K562 (cell line): ENCODE data around the gene NUP153. TPM values are rescaled to one million over a fixed set of nuclear protein-coding genes. Genes with fewer than 3 reads are reported as not detected.

ENCODE experiments used
- ATAC-seq: fragments of 200-7000 bp; cut with Tn5 transposase; 3 replicates; pipeline ENCODE4 v1.9.1; 2020; ENCODE audit warnings: moderate library complexity
- BruUV-seq: library from RNA; stranded (reverse); fragments of 400-500 nt; replicated peaks from 2 replicates; lab custom pipeline; 2021; lab: Mats Ljungman, UMichigan
- CTCF ChIA-PET: fragments of 300-600 bp; formaldehyde crosslinking; extraction: SDS; loops from one replicate; lab custom pipeline; 2021; ENCODE audit warnings: low intra/inter-chr PET ratio; lab: Yijun Ruan, JAX
- POLR2A ChIA-PET: fragments of 300-600, 350-650 bp; sonication (Branson Sonifier 250); formaldehyde crosslinking; extraction: SDS; loops from one replicate; lab custom pipeline; 2021; ENCODE audit warnings: antibody characterized with exemption, inconsistent platforms; lab: Yijun Ruan, JAX
- DNase-seq, 4 experiments: peaks; one replicate each; pipeline versions ENCODE4 v3.0.0 to v3.0.0-alpha.2; 2011 to 2018; ENCODE audit warnings: low spot score in 3 of 4, mixed read lengths in 3 of 4; ENCODE audit errors: extremely low read depth in 1 of 4
- FAIRE-seq: peaks from 2 replicates; lab custom pipeline; 2011; peaks lifted over from hg19 to GRCh38; lab: Jason Lieb, UNC
- H2AFZ ChIP-seq: 2 replicates; pipeline ENCODE4 v1.6.0; 2011; ENCODE audit warnings: low read depth, low read length, control low read depth, inconsistent platforms
- H3K27ac ChIP-seq: fragments of 200-600 bp; 3 replicates; pipeline ENCODE4 v1.8.0; 2011; ENCODE audit warnings: low read depth, mild to moderate bottlenecking, control low read depth, inconsistent platforms, low read length, moderate library complexity, mixed read lengths; ENCODE audit errors: extremely low read depth
- H3K27me3 ChIP-seq, 2 experiments: fragments of 300-600 bp in 1 of 2; 2 replicates in 1 of 2; 3 replicates in 1 of 2; pipeline versions ENCODE4 v1.6.0 to v1.8.0; 2011; ENCODE audit warnings: inconsistent platforms in 2 of 2, low read length in 2 of 2, mild to moderate bottlenecking in 1 of 2, mixed read lengths in 1 of 2, moderate library complexity in 1 of 2; ENCODE audit not compliant: control insufficient read depth in 2 of 2, insufficient read depth in 2 of 2
- H3K36me3 ChIP-seq: fragments of 300-600 bp; 3 replicates; pipeline ENCODE4 v1.8.0; 2011; ENCODE audit warnings: mild to moderate bottlenecking, low read length, inconsistent platforms; ENCODE audit not compliant: control insufficient read depth, insufficient read depth
- H3K4me1 ChIP-seq, 2 experiments: fragments of 200-600 bp in 1 of 2; replicated peaks in 1 of 2; 2 replicates in 1 of 2; 3 replicates in 1 of 2; pipeline versions ENCODE4 v1.5.1 to v1.8.0; 2011; ENCODE audit warnings: inconsistent platforms in 2 of 2, low read length in 2 of 2, mild to moderate bottlenecking in 1 of 2, mixed read lengths in 1 of 2, moderate library complexity in 1 of 2; ENCODE audit not compliant: control insufficient read depth in 2 of 2, insufficient read depth in 2 of 2
- H3K4me2 ChIP-seq: 2 replicates; pipeline ENCODE4 v1.6.1; 2011; ENCODE audit warnings: low read length, control low read depth, inconsistent platforms, mixed read lengths; ENCODE audit not compliant: insufficient read depth
- H3K4me3 ChIP-seq: fragments of 200-600 bp; sonication (generic), shearing (Covaris generic); 2 replicates; pipeline ENCODE4 v1.5.1; 2016; ENCODE audit warnings: control low read depth, inconsistent platforms
- H3K79me2 ChIP-seq: fragments of 200-600 bp; 3 replicates; pipeline ENCODE4 v1.8.0; 2011; ENCODE audit warnings: low read length, inconsistent platforms; ENCODE audit not compliant: control insufficient read depth, insufficient read depth
- H3K9ac ChIP-seq, 2 experiments: 2 replicates each; pipeline versions ENCODE4 v1.6.0 to v1.6.1; 2011; ENCODE audit warnings: low read depth in 2 of 2, low read length in 2 of 2, control low read depth in 1 of 2, inconsistent platforms in 1 of 2, mild to moderate bottlenecking in 1 of 2, mixed read lengths in 1 of 2; ENCODE audit not compliant: insufficient read depth in 1 of 2
- H3K9me1 ChIP-seq: one replicate; pipeline ENCODE4 v1.6.0; 2011; ENCODE audit warnings: inconsistent platforms, mild to moderate bottlenecking, low read length, moderate library complexity; ENCODE audit not compliant: control insufficient read depth, insufficient read depth
- H3K9me3 ChIP-seq: replicated peaks from 2 replicates; pipeline ENCODE4 v1.5.1; 2011; ENCODE audit warnings: low read depth, low read length, inconsistent platforms; ENCODE audit not compliant: control insufficient read depth, insufficient read depth
- H4K20me1 ChIP-seq: replicated peaks from 2 replicates; pipeline ENCODE4 v1.6.1; 2011; ENCODE audit warnings: low read length, inconsistent platforms, mixed read lengths; ENCODE audit not compliant: control insufficient read depth, insufficient read depth
- CBFA2T3 ChIP-seq: fragments of 450-650 bp; IDR thresholded peaks from 2 replicates; pipeline ENCODE4 v1.6.1; 2017
- FIP1L1 ChIP-seq: fragments of 200-400 bp; formaldehyde crosslinking; IDR thresholded peaks from 2 replicates; pipeline ENCODE4 v1.6.1; 2018; ENCODE audit warnings: mild to moderate bottlenecking, low read depth, low read length; ENCODE audit not compliant: poor library complexity, severe bottlenecking
- NFATC3 ChIP-seq: fragments of 450-650 bp; IDR thresholded peaks from 2 replicates; pipeline ENCODE4 v1.6.1; 2017; ENCODE audit warnings: mild to moderate bottlenecking
- SRF ChIP-seq, 2 experiments: fragments of 250-450, 450-650 bp in 1 of 2; sonication (Bioruptor Pico) in 1 of 2; sonication (generic) in 1 of 2; formaldehyde crosslinking; IDR thresholded peaks; 2 replicates each; pipeline versions ENCODE4 v1.5.0 to v1.5.1; 2020 to 2022; ENCODE audit warnings: mild to moderate bottlenecking in 1 of 2, missing genetic modification reagents in 1 of 2
- SRSF9 ChIP-seq: fragments of 200-400 bp; formaldehyde crosslinking; IDR thresholded peaks from 2 replicates; pipeline ENCODE4 v1.6.1; 2017; ENCODE audit warnings: low read depth, low read length, borderline replicate concordance
- STAG1 ChIP-seq: sonication (generic); formaldehyde crosslinking; IDR thresholded peaks from 2 replicates; pipeline ENCODE4 v1.5.0; 2020; ENCODE audit warnings: missing genetic modification reagents, borderline replicate concordance
- STAT5A ChIP-seq: IDR thresholded peaks from 2 replicates; pipeline ENCODE4 v1.6.1; 2012; ENCODE audit warnings: low read length, inconsistent platforms, borderline replicate concordance
- ZNF354B ChIP-seq: fragments of 250-450 bp; sonication (Bioruptor Pico); IDR thresholded peaks from 2 replicates; pipeline ENCODE4 v1.4.0; 2020
- ZSCAN29 ChIP-seq: fragments of 450-650 bp; IDR thresholded peaks from 2 replicates; pipeline ENCODE4 v1.6.1; 2017
- WGBS: fragments of 100-300 bp; shearing (Covaris generic); methylation state at CpG from one replicate; pipeline ENCODE4 v1.1.6; 2016; ENCODE audit warnings: low coverage, mixed read lengths; ENCODE audit not compliant: insufficient coverage; ENCODE audit errors: missing lambda C conversion rate; 5-methylcytosine and 5-hydroxymethylcytosine counted together
- in situ Hi-C: fragments of 300-500 bp; cut with MboI; formaldehyde crosslinking; loops from 4 replicates; pipeline ENCODE4 v1.15.0; 2018; ENCODE audit warnings: inconsistent platforms, mixed read lengths
- intact Hi-C: fragments of 100-400 bp; cut with micrococcal nuclease; formaldehyde crosslinking; loops from 2 replicates; pipeline ENCODE4 v1.14.2; 2022
- polyA plus RNA-seq, 8 experiments: library from polyadenylated mRNA; depleted of rRNA in 4 of 8; stranded (reverse) in 5 of 8; unstranded in 3 of 8; fragments of >200 nt; fragmentation: Nextera tagmentation in 2 of 8; fragmentation: Illumina TruSeq in 1 of 8; extraction: Ambion mirVana in 2 of 8; extraction: Trizol in 1 of 8; gene quantifications; 2 replicates each; pipeline versions ENCODE4 v1.2.1 to v1.2.3, GENCODE V29; 2011 to 2014; ENCODE audit warnings: inconsistent platforms in 1 of 8, missing spikeins in 1 of 8
- total RNA-seq, 7 experiments: library from RNA; depleted of rRNA in 6 of 7; stranded (reverse); fragments of >200 nt in 6 of 7; fragmentation: Illumina TruSeq in 2 of 7; extraction: Trizol in 2 of 7; gene quantifications; 2 replicates each; pipeline versions ENCODE4 v1.2.1 to v1.2.3, GENCODE V29; 2011 to 2021; ENCODE audit warnings: low replicate concordance in 1 of 7

Gene NUP153
- total and polyA plus RNA-seq, 9 of the 15 experiments (the other 6 are each of a cell fraction or from before 2014, with no cell fraction given), result 21.9 to 110 (median 84.8) TPM

- CTCF ChIA-PET, result no interaction called here
- H3K9me3 ChIP-seq, result 0 out of 2 replicates have a peak, but pooled peaks cover 7% of the 10 kb centered on the region
- H3K9me1 ChIP-seq, result no peaks in the 10 kb centered on the region
- H3K36me3 ChIP-seq, result no peaks in the 10 kb centered on the region
- in situ Hi-C loops, result no loop called here
- WGBS, result 3% methylated on average over 8 of the region's 8 CpGs
- no peak overlapping the region for H2AFZ ChIP-seq
- H4K20me1 ChIP-seq, result no peaks in the 10 kb centered on the region
- intact Hi-C loops, result no loop called here
- H3K4me2 ChIP-seq, result no peak overlapping the region
- FAIRE-seq, result no peak
- H3K4me1 ChIP-seq, result no peaks in the 10 kb centered on the region
- no peak overlapping the region for H3K27ac ChIP-seq
- H3K4me3 ChIP-seq, result no peak overlapping the region
- no peak overlapping the region for H3K9ac ChIP-seq
- H3K27me3 ChIP-seq, result peaks cover 0 to 2% of the 10 kb centered on the region in 2 experiments; a peak in 2 of 5 replicates
- BruUV-seq, result no TSS peak
- no peak for DNase-seq
- no peaks in the 10 kb centered on the region for H3K79me2 ChIP-seq
- no peak for TF ChIP-seq NFATC3
- TF ChIP-seq ZSCAN29, result no peak
- no peak for TF ChIP-seq SRF (CRISPR knock-in tag; IDR thresholded peaks at IDR 0.05)
- TF ChIP-seq CBFA2T3, result no peak
- TF ChIP-seq STAT5A, result no peak
- TF ChIP-seq STAG1 (CRISPR knock-in tag), result no peak
- no peak for TF ChIP-seq FIP1L1
- TF ChIP-seq SRSF9, result no peak
- TF ChIP-seq ZNF354B, result no peak
- no peak for ATAC-seq
- POLR2A ChIA-PET, result no interaction called here
These were observed 131.7 kb downstream of the NUP153 start for GRCh38 chr6:17574866-17575560.
